A172 (cell line): ENCODE measurements around the gene HOXB3. TPM values are rescaled to one million over a fixed set of nuclear protein-coding genes. Genes with fewer than 3 reads are reported as not detected.

Experiments
- DNase-seq: peaks from one replicate; pipeline ENCODE4 v3.0.0-alpha.2; 2015; ENCODE audit warnings: low spot score
- total RNA-seq: library from RNA; depleted of rRNA; stranded (reverse); fragments of >200 nt; shearing (Covaris generic); gene quantifications from 2 replicates; pipeline ENCODE4 v1.2.3, GENCODE V29; 2014

HOXB3 gene
- total RNA-seq, 1 experiment from 2014 or later = 20.1 TPM

DNA sequence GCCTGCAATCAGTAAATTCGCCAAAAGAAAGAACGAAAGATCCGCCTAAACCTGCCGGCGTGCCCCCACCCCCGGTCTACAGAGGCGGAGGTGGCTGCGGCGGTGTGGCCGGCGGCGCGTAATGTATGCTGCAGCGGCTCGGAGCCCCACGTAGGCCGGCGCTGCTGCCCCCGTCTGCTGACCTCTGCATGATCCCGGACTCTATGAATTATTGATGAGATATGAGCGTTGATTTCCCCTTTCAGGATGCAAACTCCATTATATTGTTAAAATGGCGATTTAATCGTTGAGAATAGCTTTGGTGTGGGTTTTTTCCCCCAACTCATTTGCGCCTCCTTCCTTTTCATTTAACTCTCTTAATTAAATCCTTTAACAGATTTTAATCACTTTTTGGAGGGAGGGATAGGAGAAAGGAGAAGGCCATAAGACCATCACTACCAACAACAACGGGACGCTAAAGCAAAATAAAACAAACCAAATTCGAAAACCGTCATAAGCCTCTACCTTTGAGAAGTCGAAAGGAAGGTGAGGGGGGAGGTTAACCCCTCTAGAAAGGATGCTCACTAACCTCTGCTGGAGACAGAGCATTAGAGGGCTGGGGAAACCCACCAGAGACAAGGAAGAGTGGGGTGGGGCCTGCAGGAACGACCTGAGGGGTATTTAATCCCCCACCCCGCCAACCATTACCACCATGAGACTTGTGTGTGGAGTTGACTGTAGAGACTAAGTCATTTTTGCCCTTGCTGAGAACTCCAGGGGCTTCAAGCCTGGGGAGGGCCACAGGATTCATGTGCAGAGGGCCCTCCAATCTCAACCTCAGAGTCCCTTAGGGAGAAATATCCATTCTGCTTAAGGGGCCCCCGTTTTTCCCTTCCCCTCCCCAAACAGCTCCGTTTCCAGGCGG is 3.4 kb downstream of the HOXB3 start:
- peak; percentile 46 for DNase-seq

DNA sequence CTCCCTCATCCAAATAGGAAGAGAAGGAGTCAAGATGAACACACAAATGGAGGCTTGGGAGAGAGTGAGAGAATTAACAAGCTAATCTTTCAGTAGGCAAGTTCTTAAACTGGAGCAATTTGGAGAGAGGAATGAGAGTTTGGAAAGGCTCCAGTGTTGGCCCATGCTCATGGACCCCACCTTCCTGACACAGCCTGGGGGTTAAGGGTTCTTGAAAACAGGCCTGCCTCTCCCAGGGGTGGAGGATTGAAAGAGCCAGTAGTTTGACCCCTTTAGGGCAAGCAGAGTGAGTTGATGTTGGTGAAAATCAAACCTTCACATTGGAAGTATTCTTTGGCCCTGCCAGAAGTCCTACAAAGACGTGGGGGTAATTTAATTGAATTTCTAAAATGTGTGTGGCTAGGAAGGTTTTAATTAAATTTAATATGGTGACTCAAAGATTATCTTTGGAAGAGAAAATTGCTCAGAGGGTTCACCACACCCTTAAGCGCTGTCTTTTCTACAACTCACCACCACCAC is 5.8 kb downstream of the HOXB3 start:
- peak; percentile 52 for DNase-seq

DNA sequence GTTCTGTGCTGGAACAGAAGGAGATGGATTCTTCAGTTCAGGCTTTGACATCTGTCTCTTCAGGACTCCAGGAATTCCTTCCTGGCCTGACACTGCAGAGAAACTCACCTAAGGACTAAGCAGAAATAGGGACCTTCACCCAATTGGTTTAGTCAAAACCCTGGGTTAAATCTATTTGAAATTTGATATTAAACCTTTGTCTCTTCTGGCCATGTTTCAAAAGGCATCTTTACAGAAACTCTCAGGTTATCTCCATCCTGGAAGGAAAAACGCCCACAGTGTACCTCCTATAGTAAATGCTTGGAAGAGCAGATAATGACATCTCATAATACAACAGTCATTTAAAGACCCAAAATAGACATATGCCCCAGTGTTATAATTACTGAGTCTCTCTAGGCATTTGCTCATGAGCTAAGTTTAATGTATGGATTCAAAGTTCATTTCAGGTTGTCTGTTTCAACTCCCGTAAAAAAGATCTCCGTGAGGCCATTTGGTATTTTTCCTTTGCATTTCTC is 6.3 kb downstream of the HOXB3 start:
- no peak for DNase-seq

DNA sequence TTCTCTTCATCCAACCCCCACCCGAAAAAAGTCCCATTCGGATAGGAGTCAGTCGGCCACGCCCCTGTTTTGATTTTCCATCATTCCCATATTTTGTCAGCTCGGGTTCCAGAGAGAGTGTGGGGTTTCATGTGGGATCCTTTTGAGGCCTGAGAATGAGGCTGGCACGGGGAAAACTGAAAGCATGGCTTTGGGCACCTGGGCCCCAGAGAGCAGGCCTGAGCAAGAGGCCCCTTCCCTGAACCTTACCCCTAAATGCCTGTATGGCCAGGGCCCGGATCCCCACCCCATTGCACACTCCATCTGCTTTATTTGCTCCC is 7.3 kb downstream of the HOXB3 start:
- DNase-seq = no peak

DNA sequence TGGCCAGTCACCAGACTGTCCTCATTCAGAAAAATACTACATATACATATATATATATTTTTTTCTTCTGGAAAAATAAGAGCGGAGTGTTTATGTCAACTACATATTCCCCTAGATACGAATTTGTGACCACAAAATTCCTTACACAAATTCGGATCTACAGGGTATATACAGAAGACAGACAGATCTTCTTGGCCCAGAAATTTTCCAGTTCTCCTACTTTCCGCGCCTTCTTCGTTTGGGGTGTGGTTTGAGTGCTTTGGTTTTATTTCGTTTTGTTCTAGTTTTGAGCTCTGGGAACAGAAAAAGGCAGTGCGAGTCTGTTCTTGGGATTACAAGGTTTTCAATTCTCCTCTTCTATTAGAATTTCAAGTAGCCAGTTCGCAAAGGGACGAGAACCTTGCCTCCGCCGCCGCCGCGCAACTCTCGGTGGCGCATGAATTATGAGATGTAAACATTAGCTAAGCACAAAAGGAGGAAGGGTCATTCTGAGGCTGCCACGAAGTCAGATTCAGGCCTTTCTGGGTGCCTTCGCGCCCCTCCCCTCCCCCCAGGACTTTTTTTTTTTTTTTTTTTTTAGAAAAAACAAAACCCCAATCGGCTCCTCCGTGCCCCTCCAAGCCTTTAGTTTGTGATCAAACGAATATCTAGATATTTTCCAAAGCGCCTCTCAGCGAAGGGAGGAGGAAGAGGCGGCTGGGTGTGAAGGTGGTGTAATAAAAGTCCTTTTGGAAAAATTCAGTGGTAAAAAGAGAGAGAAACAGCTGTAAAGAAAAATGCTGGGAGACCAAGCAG is 10.1 kb downstream of the HOXB3 start:
- peak; percentile 56 for DNase-seq

DNA sequence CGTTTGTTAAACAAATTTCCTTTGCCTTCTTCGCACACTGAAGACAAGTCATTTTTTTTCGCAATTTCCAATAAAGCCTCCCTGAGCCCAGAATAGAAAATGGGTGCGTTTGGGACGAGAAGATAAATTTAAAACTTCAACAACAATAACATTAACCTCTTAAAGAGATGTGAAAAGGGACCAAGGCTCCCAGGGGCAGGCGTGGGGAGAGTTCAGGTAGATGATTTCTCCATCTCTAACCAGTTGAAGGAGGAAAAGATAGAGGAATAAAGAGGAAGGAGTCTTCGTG is 10.6 kb downstream of the HOXB3 start:
- no peak for DNase-seq

DNA sequence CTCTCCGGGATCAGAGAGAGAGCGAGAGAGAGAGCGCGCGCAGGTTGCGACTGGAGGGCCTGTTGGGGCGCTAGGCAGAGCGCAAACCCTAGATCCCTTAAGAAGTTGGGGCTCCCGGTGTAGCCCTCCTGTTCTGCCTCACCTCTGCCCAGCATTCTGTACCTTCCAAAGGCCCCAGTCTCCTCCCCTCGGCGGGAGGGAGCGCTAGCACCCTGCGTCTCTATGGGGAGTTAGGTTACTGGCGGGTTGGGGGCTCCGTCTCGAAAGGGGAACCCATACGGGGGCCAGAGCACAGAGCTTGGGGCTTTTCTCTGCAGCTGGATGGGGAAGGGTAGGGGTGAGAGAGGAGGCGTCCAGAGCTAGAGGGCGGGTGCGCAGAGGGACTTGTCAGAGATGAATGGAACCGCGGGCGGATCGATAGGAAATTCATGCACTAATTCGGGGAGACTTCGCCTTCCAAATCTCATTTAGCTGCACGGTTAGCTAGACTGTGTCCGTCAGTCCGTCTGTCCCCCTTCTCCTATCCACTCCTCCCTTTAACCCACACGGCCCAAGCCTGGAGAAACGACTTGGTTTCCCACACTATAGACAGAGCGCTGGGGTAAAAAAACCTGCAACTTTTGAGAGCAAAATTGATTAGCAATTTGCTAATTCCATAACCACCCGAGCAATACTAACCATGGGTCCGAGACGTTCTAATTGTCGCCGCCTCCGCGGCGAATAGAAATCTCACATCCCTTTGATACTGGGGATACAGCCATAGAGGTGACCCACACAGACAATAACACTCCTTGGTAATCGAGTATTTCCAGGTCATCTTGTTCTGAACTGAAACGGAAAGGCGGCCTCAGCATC is 11.2 kb downstream of the HOXB3 start:
- peak; percentile 51 for DNase-seq

DNA sequence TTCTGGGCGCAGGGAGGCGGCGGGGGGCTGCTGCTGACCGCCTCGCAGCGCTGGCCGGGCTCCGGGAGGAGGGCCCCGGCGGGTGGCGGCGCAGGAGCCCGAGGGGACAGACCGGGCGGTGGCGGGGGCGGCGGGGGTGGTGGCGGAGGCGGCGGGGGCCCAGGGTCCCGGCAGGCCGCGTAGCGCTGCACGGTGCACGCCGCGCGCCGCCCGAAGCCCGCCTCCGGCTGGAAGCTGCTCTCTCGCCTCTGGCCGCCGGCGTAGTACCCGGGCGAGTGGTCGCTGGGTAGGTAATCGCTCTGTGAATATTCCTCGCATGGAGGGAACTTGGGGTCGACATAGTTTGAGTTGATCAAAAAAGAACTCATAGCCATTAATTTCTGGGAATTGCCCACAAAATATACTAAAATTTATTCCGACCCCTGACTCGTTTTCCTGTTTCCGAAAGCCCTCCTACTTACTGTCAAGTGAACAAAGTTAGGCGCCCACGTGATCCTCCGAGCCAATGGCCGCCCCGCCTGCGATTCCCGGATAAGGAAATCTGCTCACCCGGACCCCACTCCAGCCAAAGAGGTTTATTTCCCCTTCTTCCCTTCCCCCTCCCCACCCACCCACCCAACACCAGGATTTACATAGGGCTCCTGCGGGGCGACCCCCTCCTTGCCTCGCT is 12.0 kb downstream of the HOXB3 start, which contains the start of gene HOXB4:
TSS of gene HOXB4 (minus strand) at position 405 of the 670 bp plus-strand sequence. CDS start at position 374, 31 bp downstream.
- DNase-seq = peak; percentile 71

DNA sequence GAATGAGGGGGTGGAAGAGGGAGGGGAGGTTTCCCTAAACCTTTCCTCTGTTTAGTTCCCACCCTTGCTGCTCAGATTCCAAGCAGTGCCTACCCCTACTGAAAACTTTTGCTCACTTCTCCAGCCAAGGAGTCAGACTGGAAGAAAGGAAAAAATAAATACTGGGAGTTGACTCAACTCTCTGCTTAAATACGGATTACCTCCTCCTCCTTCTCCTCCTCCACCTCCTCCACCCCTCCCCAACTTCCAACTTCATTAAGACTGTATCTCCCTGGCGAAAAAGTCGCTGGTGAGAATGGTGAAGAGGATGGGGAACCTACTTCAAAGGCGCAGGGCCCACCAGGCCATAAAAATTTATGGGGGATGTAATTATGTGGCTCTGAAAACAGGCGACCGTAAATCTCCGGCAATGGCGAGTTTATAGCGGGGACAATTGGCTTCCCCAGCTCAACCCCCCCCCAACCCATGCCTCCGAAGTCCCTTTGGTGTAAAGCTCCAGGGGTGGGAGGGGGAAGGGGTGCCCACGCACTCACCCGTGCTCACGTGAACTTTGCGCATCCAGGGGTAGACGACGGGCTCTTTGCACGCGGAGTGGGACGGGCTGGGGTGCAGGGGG is 12.6 kb downstream of the HOXB3 start:
- peak; percentile 56 for DNase-seq

DNA sequence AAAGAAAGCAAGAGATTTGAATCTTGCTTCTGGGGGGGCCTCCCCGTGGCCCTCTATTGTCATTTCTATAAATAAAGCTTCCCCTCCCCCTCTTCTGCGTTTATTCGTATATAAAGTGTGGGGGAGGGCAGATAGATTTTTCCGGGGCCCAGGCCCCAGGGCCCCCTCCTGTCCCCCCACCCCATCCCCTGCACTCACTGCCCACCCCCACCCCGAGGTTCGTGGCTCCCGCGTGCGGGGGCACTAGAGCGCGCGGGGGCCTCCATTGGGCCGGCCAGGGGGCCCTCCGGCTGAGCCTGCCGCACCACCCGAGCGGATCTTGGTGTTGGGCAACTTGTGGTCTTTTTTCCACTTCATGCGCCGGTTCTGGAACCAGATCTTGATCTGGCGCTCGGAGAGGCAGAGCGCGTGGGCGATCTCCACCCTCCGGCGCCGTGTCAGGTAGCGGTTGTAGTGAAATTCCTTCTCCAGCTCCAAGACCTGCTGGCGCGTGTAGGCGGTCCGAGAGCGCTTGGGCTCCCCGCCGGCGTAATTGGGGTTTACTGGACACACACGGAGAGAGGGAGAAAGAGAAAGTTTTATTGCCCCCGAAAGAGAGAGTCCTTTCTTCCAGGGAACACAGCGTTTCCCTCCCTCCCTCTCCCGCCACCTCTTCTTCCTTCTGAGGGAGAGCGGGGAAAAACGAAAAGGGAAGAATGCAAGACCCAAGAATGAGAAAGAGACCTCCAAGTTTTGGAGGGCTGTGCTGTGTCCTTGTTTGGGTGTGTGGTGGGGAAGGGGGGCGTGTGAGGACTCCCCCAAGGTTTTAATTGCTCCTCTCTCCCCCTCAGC is 13.3 kb downstream of the HOXB3 start:
- DNase-seq = peak; percentile 35

DNA sequence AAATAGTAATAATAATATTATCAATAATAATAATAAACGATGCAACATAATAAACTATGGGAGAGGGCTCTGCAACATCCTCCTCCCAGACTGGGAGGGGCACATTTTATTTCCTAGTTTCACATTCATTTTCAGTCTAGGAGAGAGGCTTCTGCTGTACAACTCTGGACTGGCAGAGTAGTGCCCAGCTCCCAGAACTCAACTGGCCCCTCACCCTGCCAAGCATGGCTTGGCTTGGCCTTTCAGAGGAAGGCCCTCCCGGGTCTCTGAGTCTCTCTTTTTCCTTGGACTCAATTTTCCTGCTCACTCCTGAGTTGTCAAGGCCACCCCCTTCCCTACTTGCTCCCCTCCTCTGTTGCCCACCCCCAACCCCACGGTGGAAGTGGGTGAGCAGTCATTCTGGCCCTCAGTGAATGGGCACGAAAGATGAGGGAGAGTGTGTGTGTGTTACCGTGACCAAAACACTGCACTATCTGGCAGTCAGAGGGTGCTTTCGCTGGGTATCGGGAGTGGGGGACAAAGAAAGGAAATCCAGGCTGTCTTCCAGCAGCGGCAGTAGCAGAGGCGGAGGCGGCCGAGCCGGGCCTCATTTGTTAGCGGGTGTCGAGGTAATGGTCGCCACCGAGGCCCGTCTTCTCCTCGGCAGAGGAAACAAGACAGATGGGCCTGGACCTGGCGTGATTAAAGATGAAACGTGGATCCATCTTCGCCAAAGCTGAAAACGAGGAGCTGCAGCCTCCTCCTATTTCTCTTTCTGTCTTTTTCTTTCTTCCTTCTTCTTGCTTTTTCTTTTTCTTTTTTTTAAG is 14.2 kb downstream of the HOXB3 start:
- DNase-seq = peak; percentile 51

DNA sequence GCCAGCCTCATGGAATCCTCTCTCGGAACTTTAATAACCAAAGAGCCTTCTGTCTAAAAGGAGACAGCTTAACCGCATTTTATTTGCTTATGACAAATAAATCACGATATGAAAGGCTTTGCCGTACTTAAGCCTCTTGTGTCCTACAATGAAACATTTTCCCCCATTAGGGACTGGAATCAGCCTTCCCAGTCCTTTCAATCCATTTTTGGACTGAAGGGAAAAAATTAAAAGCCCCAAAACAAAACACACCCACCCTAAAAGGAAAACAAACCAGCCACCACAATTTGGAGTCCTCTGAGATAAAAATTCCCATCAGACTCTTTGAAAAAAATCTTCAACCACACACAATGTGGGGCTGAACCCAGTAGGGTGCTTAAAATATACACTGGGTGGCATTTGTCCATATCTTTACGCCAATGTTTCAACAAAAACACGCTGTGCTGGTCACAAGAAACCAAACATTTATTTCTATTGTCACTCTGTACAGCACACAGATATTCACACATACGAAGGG is 14.9 kb downstream of the HOXB3 start:
- peak; percentile 85 for DNase-seq

DNA sequence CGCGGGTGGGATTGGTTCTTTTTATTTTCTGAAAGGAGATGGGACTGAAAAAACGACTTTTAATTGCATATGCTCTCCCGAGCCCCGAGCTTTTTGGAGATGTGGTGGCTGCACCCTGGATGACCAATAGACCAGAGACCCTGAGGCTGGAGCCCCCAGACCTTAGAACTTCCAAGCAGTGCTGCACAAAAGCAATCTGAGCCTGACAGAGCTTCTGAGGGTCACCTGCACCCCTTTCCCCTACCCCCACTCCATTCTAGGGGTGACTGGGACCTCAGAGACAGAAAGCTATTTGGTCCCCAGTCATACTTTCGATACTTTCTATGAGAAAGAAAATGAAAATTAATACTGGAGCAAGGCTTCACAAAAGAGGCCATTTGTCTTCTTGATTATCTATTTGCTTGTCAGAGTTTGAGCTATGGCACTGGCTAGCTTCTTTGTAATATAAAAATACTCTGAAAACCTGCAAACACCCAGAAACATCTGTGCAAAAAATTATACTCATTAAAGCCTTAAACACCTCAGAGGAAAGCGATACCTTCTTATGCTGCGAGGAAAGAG is 15.5 kb downstream of the HOXB3 start:
- no peak for DNase-seq

DNA sequence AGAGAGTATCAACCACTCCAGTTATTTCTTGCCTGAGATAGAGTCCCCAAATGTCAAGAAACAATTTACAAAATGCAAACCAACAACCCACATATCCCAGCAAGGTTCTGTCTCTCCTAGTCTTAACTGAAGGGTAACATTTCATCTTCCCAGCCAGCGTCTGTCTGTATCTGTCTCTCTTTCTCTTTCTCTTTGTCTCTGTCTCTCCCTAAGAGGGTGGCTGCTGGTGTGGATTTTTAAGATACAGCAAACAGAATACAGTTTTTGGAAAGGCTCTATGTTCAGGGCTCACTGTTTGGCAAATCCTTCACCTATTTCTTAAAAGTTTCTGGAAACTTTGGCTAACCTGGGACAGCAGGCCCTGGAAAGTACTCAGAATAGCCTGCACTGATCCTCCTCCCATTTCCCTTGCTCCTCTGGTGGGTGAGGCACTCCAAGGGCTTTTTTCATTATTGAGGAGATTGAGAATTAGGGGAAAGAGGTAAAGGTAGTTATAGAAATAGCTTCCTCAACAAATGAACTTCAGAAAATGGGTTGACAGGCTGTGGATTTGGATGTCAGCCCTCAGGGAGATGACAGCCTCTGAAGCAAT is 18.1 kb downstream of the HOXB3 start:
- DNase-seq = no peak

DNA sequence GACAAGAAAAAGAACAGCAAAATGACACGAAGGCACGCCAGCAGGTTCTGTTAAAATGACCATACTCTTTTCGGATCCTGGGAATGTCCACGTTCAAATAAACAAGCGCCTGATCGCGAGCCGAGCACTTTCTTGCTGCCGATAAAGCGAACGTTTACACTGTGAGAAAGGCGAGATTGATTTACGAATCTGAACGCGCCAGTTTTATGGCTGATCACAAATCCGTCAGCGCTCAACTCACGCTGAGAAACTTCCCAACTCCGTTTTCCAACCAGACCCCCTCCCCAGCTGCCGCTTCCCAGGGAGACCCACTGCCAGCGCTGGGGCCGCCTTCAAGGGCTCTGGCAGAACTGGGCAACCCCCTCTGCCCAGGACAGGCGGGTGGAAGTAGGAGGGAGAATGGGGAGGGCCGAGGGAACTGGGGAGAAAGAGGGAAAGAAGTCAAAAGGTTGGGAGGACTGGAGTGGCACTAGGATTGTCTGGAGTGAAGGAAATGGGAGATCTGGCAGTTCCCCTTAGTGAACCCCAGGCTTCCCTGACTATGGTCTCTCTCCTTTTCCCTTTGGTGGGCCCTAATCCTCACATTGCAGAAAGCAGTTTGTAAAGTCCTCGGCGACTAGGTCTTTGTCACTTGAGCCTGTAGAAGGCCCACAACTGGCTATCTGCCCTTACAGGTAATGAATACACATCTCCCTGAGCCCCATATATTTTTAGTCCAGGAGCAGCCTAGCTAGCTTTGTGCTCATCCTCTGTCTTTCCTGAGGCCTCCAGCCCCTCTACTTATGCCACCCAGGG is 18.8 kb downstream of the HOXB3 start:
- DNase-seq = no peak

DNA sequence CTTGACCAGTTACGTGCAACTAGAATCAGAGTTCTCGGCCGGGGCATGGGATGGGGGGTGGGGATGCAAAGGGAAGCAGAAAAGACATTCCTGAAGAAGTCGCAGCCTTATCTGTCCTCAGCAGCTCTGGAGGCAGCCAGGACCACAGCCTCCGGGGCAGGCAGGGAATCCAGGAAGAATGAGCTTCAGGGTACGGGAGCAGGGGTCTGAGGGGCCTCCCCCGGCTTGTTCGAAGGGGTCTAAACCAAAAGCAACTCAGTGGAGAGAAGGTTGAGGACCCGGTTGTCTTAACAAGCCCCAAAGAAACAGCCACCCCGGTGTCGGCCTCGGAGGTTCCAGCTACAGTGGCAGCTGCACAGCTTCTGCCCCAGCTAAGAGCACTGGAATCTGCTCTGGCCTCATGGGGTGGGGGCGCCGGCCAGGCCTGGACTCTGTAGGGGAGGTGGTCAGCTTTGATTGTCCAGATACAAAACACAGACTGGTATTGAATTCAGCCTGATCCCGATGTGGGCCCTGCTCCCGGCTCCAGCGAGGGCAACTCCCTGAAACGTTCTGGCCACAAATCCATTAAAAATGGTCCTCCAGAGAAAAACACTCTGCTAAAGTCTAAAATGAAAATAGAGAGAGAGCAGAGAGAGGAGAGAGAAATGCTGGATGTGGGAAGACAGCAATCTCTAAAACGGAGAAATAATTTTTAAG is 19.6 kb downstream of the HOXB3 start:
- no peak for DNase-seq
